ENCODE measurements around the gene CRADD. TPM values are rescaled to one million over a fixed set of nuclear protein-coding genes. Genes with fewer than 3 reads are reported as not detected.

CRADD gene
- total RNA-seq, 2 donors from 2014 or later: 7.7 to 9.1 TPM

GRCh38 chr12:93713060-93713459 is 35.9 kb downstream of the CRADD start:
- 93 to 100% methylated on average over 3 to 5 of the region's 5 CpGs for WGBS, 2 experiments (ENCODE audit: insufficient coverage in 1 of 2, insufficient read length in 1 of 2)
- Mint-ChIP-seq H3K36me3 (ENCODE audit: low read depth) (peaks cover 6% of the 10 kb centered on the region), H3K4me3 (no peak overlapping the region), H3K4me1 (peaks cover 15% of the 10 kb centered on the region), H3K27ac (no peak overlapping the region), H3K27me3 (ENCODE audit: insufficient read depth) (no peaks in the 10 kb centered on the region), H3K9me3 (peaks cover 19% of the 10 kb centered on the region)
- no peak overlapping the region for H3K4me3 ChIP-seq (ENCODE audit: low read length)
- H3K27me3 ChIP-seq (ENCODE audit: control insufficient read depth, insufficient read depth, low read length, poor library complexity, severe bottlenecking): no peaks in the 10 kb centered on the region
- no peaks in the 10 kb centered on the region for H3K36me3 ChIP-seq (ENCODE audit: control insufficient read depth, insufficient read depth, low read length)
- DNase-seq: no peak
- H3K9me3 ChIP-seq (ENCODE audit: control insufficient read depth, low read length): peaks cover 18% of the 10 kb centered on the region
- TF ChIP-seq, protein P1, sequence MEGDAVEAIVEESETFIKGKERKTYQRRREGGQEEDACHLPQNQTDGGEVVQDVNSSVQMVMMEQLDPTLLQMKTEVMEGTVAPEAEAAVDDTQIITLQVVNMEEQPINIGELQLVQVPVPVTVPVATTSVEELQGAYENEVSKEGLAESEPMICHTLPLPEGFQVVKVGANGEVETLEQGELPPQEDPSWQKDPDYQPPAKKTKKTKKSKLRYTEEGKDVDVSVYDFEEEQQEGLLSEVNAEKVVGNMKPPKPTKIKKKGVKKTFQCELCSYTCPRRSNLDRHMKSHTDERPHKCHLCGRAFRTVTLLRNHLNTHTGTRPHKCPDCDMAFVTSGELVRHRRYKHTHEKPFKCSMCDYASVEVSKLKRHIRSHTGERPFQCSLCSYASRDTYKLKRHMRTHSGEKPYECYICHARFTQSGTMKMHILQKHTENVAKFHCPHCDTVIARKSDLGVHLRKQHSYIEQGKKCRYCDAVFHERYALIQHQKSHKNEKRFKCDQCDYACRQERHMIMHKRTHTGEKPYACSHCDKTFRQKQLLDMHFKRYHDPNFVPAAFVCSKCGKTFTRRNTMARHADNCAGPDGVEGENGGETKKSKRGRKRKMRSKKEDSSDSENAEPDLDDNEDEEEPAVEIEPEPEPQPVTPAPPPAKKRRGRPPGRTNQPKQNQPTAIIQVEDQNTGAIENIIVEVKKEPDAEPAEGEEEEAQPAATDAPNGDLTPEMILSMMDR (conservative IDR thresholded peaks at IDR 0.05): no peak
- no peak overlapping the region for H3K27ac ChIP-seq (ENCODE audit: low read depth, low read length)
- peaks cover 6% of the 10 kb centered on the region for H3K4me1 ChIP-seq (ENCODE audit: control insufficient read depth, insufficient read depth, low read length)
- H3K9ac ChIP-seq (ENCODE audit: extremely low read depth, low read length, poor library complexity, severe bottlenecking): no peak overlapping the region

DNA sequence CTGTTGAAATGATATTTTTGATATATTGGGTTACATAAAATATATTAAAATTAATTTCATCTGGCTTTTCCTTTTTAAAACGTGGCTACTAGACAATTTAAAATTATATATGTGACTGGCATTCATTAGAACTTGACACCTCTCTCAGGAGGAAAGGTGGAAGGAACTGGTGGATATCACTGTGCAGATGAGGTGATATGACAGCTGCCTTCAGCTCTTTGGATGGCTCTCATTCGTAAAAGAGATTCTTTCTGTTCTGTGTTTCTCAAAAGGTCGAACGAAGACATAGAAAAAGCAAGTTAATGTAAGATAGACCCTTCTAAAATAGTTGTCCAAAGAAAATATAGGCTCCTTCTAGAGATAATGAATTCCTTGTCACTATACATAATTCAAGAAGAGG is 36.6 kb downstream of the CRADD start:
- peaks cover 26% of the 10 kb centered on the region for H3K9me3 Mint-ChIP-seq
- H3K27ac ChIP-seq (ENCODE audit: low read depth, low read length): no peak overlapping the region
- no peaks in the 10 kb centered on the region for H3K27me3 ChIP-seq (ENCODE audit: control insufficient read depth, insufficient read depth, low read length, poor library complexity, severe bottlenecking)
- no peak overlapping the region for H3K27ac Mint-ChIP-seq
- no peak for DNase-seq
- H3K4me1 Mint-ChIP-seq: peaks cover 15% of the 10 kb centered on the region
- H3K4me3 Mint-ChIP-seq: no peak overlapping the region
- H3K27me3 Mint-ChIP-seq (ENCODE audit: insufficient read depth): no peaks in the 10 kb centered on the region
- H3K36me3 ChIP-seq (ENCODE audit: control insufficient read depth, insufficient read depth, low read length): no peaks in the 10 kb centered on the region
- H3K4me3 ChIP-seq (ENCODE audit: low read length): no peak overlapping the region
- H3K36me3 Mint-ChIP-seq (ENCODE audit: low read depth): peaks cover 6% of the 10 kb centered on the region
- WGBS, 2 experiments (ENCODE audit: insufficient coverage in 1 of 2, insufficient read length in 1 of 2): 100% methylated on average over 1 to 3 of the region's 4 CpGs
- TF ChIP-seq, protein P1 (conservative IDR thresholded peaks at IDR 0.05): no peak
- H3K9ac ChIP-seq (ENCODE audit: extremely low read depth, low read length, poor library complexity, severe bottlenecking): peak overlapping the region; percentile 29
- peaks cover 6% of the 10 kb centered on the region for H3K4me1 ChIP-seq (ENCODE audit: control insufficient read depth, insufficient read depth, low read length)
- H3K9me3 ChIP-seq (ENCODE audit: control insufficient read depth, low read length): peaks cover 22% of the 10 kb centered on the region

DNA sequence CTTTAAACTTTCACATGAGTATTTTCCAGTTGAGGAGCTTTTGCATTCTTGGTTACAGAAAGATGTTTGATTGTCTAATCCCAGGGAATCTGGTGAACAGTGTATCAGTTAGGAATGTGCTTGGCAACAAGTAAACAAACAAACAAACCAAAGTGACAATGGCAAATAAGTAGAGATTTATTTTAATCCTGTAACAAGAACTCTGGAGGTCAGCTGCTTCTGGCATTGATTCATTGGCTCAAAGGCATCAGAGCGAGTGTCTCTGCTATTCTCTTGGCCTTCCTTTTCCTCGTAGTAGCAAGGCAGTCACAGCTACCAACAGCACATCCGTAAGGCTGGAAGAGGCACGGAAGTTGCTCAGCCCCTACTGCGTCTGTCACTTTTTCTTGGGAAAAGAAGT is 37.2 kb downstream of the CRADD start:
- H3K4me1 ChIP-seq (ENCODE audit: control insufficient read depth, insufficient read depth, low read length): peaks cover 6% of the 10 kb centered on the region
- H3K4me3 Mint-ChIP-seq: no peak overlapping the region
- no peak overlapping the region for H3K27ac ChIP-seq (ENCODE audit: low read depth, low read length)
- no peaks in the 10 kb centered on the region for H3K27me3 Mint-ChIP-seq (ENCODE audit: insufficient read depth)
- H3K9ac ChIP-seq (ENCODE audit: extremely low read depth, low read length, poor library complexity, severe bottlenecking): peak overlapping the region; percentile 29
- H3K9me3 Mint-ChIP-seq: peaks cover 20% of the 10 kb centered on the region
- TF ChIP-seq, protein P1 (conservative IDR thresholded peaks at IDR 0.05): no peak
- H3K36me3 ChIP-seq (ENCODE audit: control insufficient read depth, insufficient read depth, low read length): no peaks in the 10 kb centered on the region
- WGBS, 2 experiments (ENCODE audit: insufficient coverage in 1 of 2, insufficient read length in 1 of 2): 74 to 77% methylated on average over 5 of the region's 5 CpGs
- no peak for DNase-seq
- H3K27ac Mint-ChIP-seq: no peak overlapping the region
- no peaks in the 10 kb centered on the region for H3K27me3 ChIP-seq (ENCODE audit: control insufficient read depth, insufficient read depth, low read length, poor library complexity, severe bottlenecking)
- peaks cover 3% of the 10 kb centered on the region for H3K36me3 Mint-ChIP-seq (ENCODE audit: low read depth)
- H3K9me3 ChIP-seq (ENCODE audit: control insufficient read depth, low read length): peaks cover 18% of the 10 kb centered on the region
- H3K4me1 Mint-ChIP-seq: peaks cover 15% of the 10 kb centered on the region
- no peak overlapping the region for H3K4me3 ChIP-seq (ENCODE audit: low read length)
